Lung (tissue), 12 donors: ENCODE measurements around the gene CDKL4. TPM values are rescaled to one million over a fixed set of nuclear protein-coding genes. Genes with fewer than 3 reads are reported as not detected.

Source experiments
- ATAC-seq: fragments of 200-7000 bp; cut with Tn5 transposase; one replicate; pipeline ENCODE4 v1.9.1; 2020; ENCODE audit warnings: moderate number of reproducible peaks; ENCODE audit not compliant: insufficient read depth, low FRiP score
- DNase-seq, 3 donors: peaks; one replicate each; pipeline ENCODE4 v3.0.0-alpha.2; 2013 to 2017
- H3K27ac ChIP-seq, 2 donors: one replicate each; pipeline ENCODE4 v1.5.1; 2013; ENCODE audit warnings: mild to moderate bottlenecking in 2 of 2, moderate library complexity in 2 of 2, control low read depth in 1 of 2, inconsistent platforms in 1 of 2, low read depth in 1 of 2, low read length in 1 of 2
- H3K27me3 ChIP-seq, 3 donors: one replicate each; pipeline ENCODE4 v1.5.1; 2013; ENCODE audit warnings: low read length in 2 of 3; ENCODE audit not compliant: control insufficient read depth in 3 of 3, insufficient read depth in 3 of 3
- H3K36me3 ChIP-seq, 4 donors: one replicate each; pipeline ENCODE4 v1.5.1; 2013; ENCODE audit warnings: low read length in 4 of 4, mild to moderate bottlenecking in 1 of 4, moderate library complexity in 1 of 4; ENCODE audit not compliant: control insufficient read depth in 4 of 4, insufficient read depth in 4 of 4
- H3K4me1 ChIP-seq, 5 donors: one replicate each; pipeline ENCODE4 v1.5.1; 2013; ENCODE audit warnings: low read length in 5 of 5, mild to moderate bottlenecking in 2 of 5, moderate library complexity in 1 of 5; ENCODE audit not compliant: control insufficient read depth in 5 of 5, insufficient read depth in 5 of 5
- H3K4me3 ChIP-seq: one replicate; pipeline ENCODE4 v1.5.1; 2013; ENCODE audit warnings: mild to moderate bottlenecking, control low read depth, moderate library complexity
- H3K9ac ChIP-seq, 2 donors: one replicate each; pipeline ENCODE4 v1.5.1; 2013; ENCODE audit warnings: low read length in 2 of 2, control low read depth in 1 of 2; ENCODE audit not compliant: insufficient read depth in 1 of 2
- H3K9me3 ChIP-seq, 4 donors: one replicate each; pipeline ENCODE4 v1.5.1; 2013; ENCODE audit warnings: low read length in 3 of 4, mild to moderate bottlenecking in 1 of 4, moderate library complexity in 1 of 4; ENCODE audit not compliant: control insufficient read depth in 4 of 4, insufficient read depth in 3 of 4
- WGBS, 2 donors: extraction: QIAGEN DNeasy Blood & Tissue Kit; methylation state at CpG; one replicate each; pipeline ENCODE4 v1.1.7; 2013; 5-methylcytosine and 5-hydroxymethylcytosine counted together
- polyA plus RNA-seq, 2 donors: library from polyadenylated mRNA; stranded (reverse); fragments of 200-250 nt; gene quantifications; one replicate each; pipeline ENCODE4 v1.2.1, GENCODE V29; 2013
- total RNA-seq, 2 donors: library from RNA; depleted of rRNA in 1 of 2; stranded (reverse); fragments of >200 nt in 1 of 2; gene quantifications; one replicate each; pipeline ENCODE4 v1.2.1, GENCODE V29; 2014 to 2021
- TF ChIP-seq, protein P1 (sequence below): IDR thresholded peaks from 2 replicates; pipeline ENCODE4 v1.5.1; 2012; ENCODE audit warnings: mild to moderate bottlenecking; ENCODE audit errors: control extremely low read depth, extremely low read depth
- donor health status: control.
- donor health status: control.
- donor health status: Bipolar disorder and iron deficiency.
- donor health status: healthy.
- donor health status: DM: yes; HTN: yes; CAD: no.

The CDKL4 gene
- total and polyA plus RNA-seq, 4 donors = 0.10 to 6.5 (median 1.0) TPM

DNA sequence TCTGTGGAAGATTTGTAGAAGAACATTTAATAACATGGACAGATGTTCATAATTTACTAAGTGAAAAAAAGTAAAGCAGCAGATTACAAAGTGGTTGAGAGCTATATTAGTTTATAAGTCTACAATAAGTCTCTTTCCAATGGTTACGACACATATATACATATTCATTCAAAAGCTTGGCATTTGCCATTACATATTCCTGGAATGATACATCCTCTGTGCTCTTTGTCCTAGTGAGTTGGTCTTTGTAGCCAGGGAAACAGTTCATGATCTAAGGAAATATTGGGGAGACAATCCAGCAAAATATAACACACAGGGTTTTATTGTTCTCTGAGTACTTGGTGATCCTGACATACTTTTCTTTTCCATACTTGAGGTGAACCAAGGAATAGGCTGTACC is 90.5 kb downstream of the CDKL4 start:
- H3K27me3 ChIP-seq = no peaks in the 10 kb centered on the region
- H3K4me1 ChIP-seq = peaks cover 0 to 12% (median 0%) of the 10 kb centered on the region in 5 donors
- 96% methylated on average over 1 of the region's 1 CpG for WGBS, 2 donors
- TF ChIP-seq, protein P1, sequence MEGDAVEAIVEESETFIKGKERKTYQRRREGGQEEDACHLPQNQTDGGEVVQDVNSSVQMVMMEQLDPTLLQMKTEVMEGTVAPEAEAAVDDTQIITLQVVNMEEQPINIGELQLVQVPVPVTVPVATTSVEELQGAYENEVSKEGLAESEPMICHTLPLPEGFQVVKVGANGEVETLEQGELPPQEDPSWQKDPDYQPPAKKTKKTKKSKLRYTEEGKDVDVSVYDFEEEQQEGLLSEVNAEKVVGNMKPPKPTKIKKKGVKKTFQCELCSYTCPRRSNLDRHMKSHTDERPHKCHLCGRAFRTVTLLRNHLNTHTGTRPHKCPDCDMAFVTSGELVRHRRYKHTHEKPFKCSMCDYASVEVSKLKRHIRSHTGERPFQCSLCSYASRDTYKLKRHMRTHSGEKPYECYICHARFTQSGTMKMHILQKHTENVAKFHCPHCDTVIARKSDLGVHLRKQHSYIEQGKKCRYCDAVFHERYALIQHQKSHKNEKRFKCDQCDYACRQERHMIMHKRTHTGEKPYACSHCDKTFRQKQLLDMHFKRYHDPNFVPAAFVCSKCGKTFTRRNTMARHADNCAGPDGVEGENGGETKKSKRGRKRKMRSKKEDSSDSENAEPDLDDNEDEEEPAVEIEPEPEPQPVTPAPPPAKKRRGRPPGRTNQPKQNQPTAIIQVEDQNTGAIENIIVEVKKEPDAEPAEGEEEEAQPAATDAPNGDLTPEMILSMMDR = no peak
- no peak overlapping the region for H3K4me3 ChIP-seq
- H3K27ac ChIP-seq = no peak overlapping the region
- no peak for DNase-seq
- no peaks in the 10 kb centered on the region for H3K9me3 ChIP-seq
- no peak for ATAC-seq
- H3K36me3 ChIP-seq = no peaks in the 10 kb centered on the region
- no peak overlapping the region for H3K9ac ChIP-seq

DNA sequence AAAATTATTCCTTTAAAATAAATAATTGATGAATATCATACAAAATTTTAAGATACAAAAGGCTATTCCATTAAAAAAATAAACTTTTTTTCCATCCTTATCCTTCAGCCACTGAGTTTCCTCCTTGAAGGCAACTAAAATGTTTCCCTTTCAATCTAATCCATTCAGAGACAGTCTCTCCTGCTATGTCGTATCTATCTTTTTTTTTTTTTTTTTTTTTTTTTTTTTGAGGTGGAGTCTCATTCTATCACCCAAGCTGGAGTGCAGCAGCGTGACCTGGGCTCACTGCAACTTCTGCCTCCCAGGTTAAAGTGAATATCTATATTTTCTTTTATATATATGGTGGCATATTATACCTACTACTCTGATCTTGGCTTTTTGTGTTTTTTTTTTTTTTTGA is 91.3 kb downstream of the CDKL4 start:
- no peak overlapping the region for H3K4me3 ChIP-seq
- H3K27me3 ChIP-seq = no peaks in the 10 kb centered on the region
- H3K4me1 ChIP-seq = peaks cover 0 to 12% (median 0%) of the 10 kb centered on the region in 5 donors
- no peaks in the 10 kb centered on the region for H3K36me3 ChIP-seq
- no peak for DNase-seq
- TF ChIP-seq, protein P1 = no peak
- 92 to 94% methylated on average over 2 of the region's 2 CpGs for WGBS, 2 donors
- H3K9ac ChIP-seq = no peak overlapping the region
- H3K9me3 ChIP-seq = no peaks in the 10 kb centered on the region
- no peak for ATAC-seq
- H3K27ac ChIP-seq = no peak overlapping the region

DNA sequence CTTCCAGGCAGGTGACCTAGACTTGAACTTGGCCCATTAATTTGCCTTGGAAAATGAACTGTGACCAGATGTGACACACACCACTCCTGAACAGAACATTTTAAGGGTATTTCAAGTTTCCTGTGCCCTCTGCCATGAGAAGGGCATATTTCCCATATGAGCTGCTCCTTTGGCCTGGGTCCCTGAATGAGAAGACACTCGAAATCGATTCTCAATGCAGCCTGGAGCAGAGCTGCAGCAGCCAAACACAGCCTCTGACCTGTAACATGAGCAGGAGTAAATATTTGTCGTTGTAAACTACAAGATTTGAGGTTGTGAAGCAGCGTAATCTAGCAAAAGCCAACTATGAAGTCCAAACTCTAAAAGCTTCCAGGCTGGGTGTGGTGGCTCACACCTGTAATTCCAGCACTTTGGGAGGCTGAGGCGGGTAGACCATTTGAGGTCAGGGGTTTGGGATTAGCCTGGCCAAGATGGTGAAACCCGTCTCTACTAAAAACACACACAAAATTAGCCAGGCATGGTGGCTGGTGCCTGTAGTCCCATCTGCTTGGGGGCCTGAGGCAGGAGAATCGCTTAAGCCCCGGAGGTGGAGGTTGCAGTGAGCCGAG is 92.8 kb downstream of the CDKL4 start:
- Histone ChIP-seq H3K36me3 (no peaks in the 10 kb centered on the region), H3K4me1 (peaks cover 0 to 12% (median 0%) of the 10 kb centered on the region in 5 donors), H3K9me3 (no peaks in the 10 kb centered on the region), H3K4me3 (no peak overlapping the region), H3K27me3 (no peaks in the 10 kb centered on the region), H3K27ac (no peak overlapping the region), H3K9ac (no peak overlapping the region)
- DNase-seq (no peak), ATAC-seq (no peak)
- WGBS, 2 donors = 73 to 84% methylated on average over 9 of the region's 9 CpGs
- TF ChIP-seq, protein P1 = no peak

DNA sequence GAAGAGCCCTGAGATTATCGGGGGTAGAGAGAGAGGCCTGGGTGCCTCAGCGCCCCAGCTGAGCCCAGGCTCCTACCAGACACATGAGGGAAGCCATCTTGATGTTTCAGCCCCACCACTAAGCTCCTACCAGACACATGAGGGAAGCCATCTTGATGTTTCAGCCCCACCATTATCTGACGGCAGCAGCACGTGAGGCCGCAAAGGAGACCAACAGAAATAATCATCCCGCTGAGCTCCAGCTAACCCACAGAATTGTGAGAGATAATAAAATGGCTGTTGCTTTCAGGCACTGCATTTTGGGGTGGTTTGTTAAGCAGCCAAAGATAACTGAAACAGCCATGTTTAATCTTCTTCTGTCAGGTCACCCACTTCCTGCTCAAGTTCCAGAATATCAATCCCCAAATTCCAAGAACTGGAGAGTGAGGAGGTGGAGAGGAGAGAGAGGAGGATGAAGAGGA is 93.6 kb downstream of the CDKL4 start:
- H3K36me3 ChIP-seq = no peaks in the 10 kb centered on the region
- H3K4me1 ChIP-seq = peaks cover 0 to 7% (median 0%) of the 10 kb centered on the region in 5 donors
- ATAC-seq (no peak), DNase-seq (no peak)
- H3K27me3 ChIP-seq = no peaks in the 10 kb centered on the region
- no peaks in the 10 kb centered on the region for H3K9me3 ChIP-seq
- no peak overlapping the region for H3K4me3 ChIP-seq
- 94% methylated on average over 6 of the region's 6 CpGs for WGBS, 2 donors
- no peak overlapping the region for H3K27ac ChIP-seq
- H3K9ac ChIP-seq = no peak overlapping the region
- TF ChIP-seq, protein P1 = no peak
